K562 (cell line): Measurements from ENCODE around the gene PRKAG2. TPM values are rescaled to one million over a fixed set of nuclear protein-coding genes. Genes with fewer than 3 reads are reported as not detected.

Experiments used
- ATAC-seq: fragments of 200-7000 bp; cut with Tn5 transposase; 3 replicates; pipeline ENCODE4 v1.9.1; 2020; ENCODE audit warnings: moderate library complexity
- BruUV-seq: library from RNA; stranded (reverse); fragments of 400-500 nt; replicated peaks from 2 replicates; lab custom pipeline; 2021; lab: Mats Ljungman, UMichigan
- CTCF ChIA-PET: fragments of 300-600 bp; formaldehyde crosslinking; extraction: SDS; loops from one replicate; lab custom pipeline; 2021; ENCODE audit warnings: low intra/inter-chr PET ratio; lab: Yijun Ruan, JAX
- POLR2A ChIA-PET: fragments of 300-600, 350-650 bp; sonication (Branson Sonifier 250); formaldehyde crosslinking; extraction: SDS; loops from one replicate; lab custom pipeline; 2021; ENCODE audit warnings: antibody characterized with exemption, inconsistent platforms; lab: Yijun Ruan, JAX
- DNase-seq, 4 experiments: peaks; one replicate each; pipeline versions ENCODE4 v3.0.0 to v3.0.0-alpha.2; 2011 to 2018; ENCODE audit warnings: low spot score in 3 of 4, mixed read lengths in 3 of 4; ENCODE audit errors: extremely low read depth in 1 of 4
- FAIRE-seq: peaks from 2 replicates; lab custom pipeline; 2011; peaks lifted over from hg19 to GRCh38; lab: Jason Lieb, UNC
- H2AFZ ChIP-seq: 2 replicates; pipeline ENCODE4 v1.6.0; 2011; ENCODE audit warnings: low read depth, low read length, control low read depth, inconsistent platforms
- H3K27ac ChIP-seq: fragments of 200-600 bp; 3 replicates; pipeline ENCODE4 v1.8.0; 2011; ENCODE audit warnings: low read depth, mild to moderate bottlenecking, control low read depth, inconsistent platforms, low read length, moderate library complexity, mixed read lengths; ENCODE audit errors: extremely low read depth
- H3K27me3 ChIP-seq, 2 experiments: fragments of 300-600 bp in 1 of 2; 2 replicates in 1 of 2; 3 replicates in 1 of 2; pipeline versions ENCODE4 v1.6.0 to v1.8.0; 2011; ENCODE audit warnings: inconsistent platforms in 2 of 2, low read length in 2 of 2, mild to moderate bottlenecking in 1 of 2, mixed read lengths in 1 of 2, moderate library complexity in 1 of 2; ENCODE audit not compliant: control insufficient read depth in 2 of 2, insufficient read depth in 2 of 2
- H3K36me3 ChIP-seq: fragments of 300-600 bp; 3 replicates; pipeline ENCODE4 v1.8.0; 2011; ENCODE audit warnings: mild to moderate bottlenecking, low read length, inconsistent platforms; ENCODE audit not compliant: control insufficient read depth, insufficient read depth
- H3K4me1 ChIP-seq, 2 experiments: fragments of 200-600 bp in 1 of 2; replicated peaks in 1 of 2; 2 replicates in 1 of 2; 3 replicates in 1 of 2; pipeline versions ENCODE4 v1.5.1 to v1.8.0; 2011; ENCODE audit warnings: inconsistent platforms in 2 of 2, low read length in 2 of 2, mild to moderate bottlenecking in 1 of 2, mixed read lengths in 1 of 2, moderate library complexity in 1 of 2; ENCODE audit not compliant: control insufficient read depth in 2 of 2, insufficient read depth in 2 of 2
- H3K4me2 ChIP-seq: 2 replicates; pipeline ENCODE4 v1.6.1; 2011; ENCODE audit warnings: low read length, control low read depth, inconsistent platforms, mixed read lengths; ENCODE audit not compliant: insufficient read depth
- H3K4me3 ChIP-seq: fragments of 200-600 bp; sonication (generic), shearing (Covaris generic); 2 replicates; pipeline ENCODE4 v1.5.1; 2016; ENCODE audit warnings: control low read depth, inconsistent platforms
- H3K79me2 ChIP-seq: fragments of 200-600 bp; 3 replicates; pipeline ENCODE4 v1.8.0; 2011; ENCODE audit warnings: low read length, inconsistent platforms; ENCODE audit not compliant: control insufficient read depth, insufficient read depth
- H3K9ac ChIP-seq, 2 experiments: 2 replicates each; pipeline versions ENCODE4 v1.6.0 to v1.6.1; 2011; ENCODE audit warnings: low read depth in 2 of 2, low read length in 2 of 2, control low read depth in 1 of 2, inconsistent platforms in 1 of 2, mild to moderate bottlenecking in 1 of 2, mixed read lengths in 1 of 2; ENCODE audit not compliant: insufficient read depth in 1 of 2
- H3K9me1 ChIP-seq: one replicate; pipeline ENCODE4 v1.6.0; 2011; ENCODE audit warnings: inconsistent platforms, mild to moderate bottlenecking, low read length, moderate library complexity; ENCODE audit not compliant: control insufficient read depth, insufficient read depth
- H3K9me3 ChIP-seq: replicated peaks from 2 replicates; pipeline ENCODE4 v1.5.1; 2011; ENCODE audit warnings: low read depth, low read length, inconsistent platforms; ENCODE audit not compliant: control insufficient read depth, insufficient read depth
- H4K20me1 ChIP-seq: replicated peaks from 2 replicates; pipeline ENCODE4 v1.6.1; 2011; ENCODE audit warnings: low read length, inconsistent platforms, mixed read lengths; ENCODE audit not compliant: control insufficient read depth, insufficient read depth
- COPS2 ChIP-seq: fragments of 450-650 bp; conservative IDR thresholded peaks from 2 replicates; pipeline ENCODE4 v1.6.1; 2016; ENCODE audit warnings: mild to moderate bottlenecking, moderate library complexity
- CREB1 ChIP-seq, 2 experiments: sonication (generic) in 1 of 2; formaldehyde crosslinking in 1 of 2; IDR thresholded peaks; 2 replicates each; pipeline versions ENCODE4 v1.6.1 to v1.8.0; 2012 to 2022; ENCODE audit warnings: inconsistent platforms in 1 of 2, mild to moderate bottlenecking in 1 of 2, missing genetic modification reagents in 1 of 2, moderate library complexity in 1 of 2
- ETS2 ChIP-seq: IDR thresholded peaks from 2 replicates; pipeline ENCODE4 v1.6.1; 2016; ENCODE audit warnings: borderline replicate concordance, missing genetic modification characterization, mild to moderate bottlenecking, moderate library complexity, missing compliant biosample characterization; ENCODE audit not compliant: poor library complexity, severe bottlenecking
- KLF10 ChIP-seq: fragments of 250-450 bp; sonication (Bioruptor Pico); IDR thresholded peaks from 2 replicates; pipeline ENCODE4 v1.6.1; 2021; ENCODE audit warnings: matching md5 sums
- NCOA4 ChIP-seq: fragments of 450-650 bp; IDR thresholded peaks from 2 replicates; pipeline ENCODE4 v1.6.1; 2018; ENCODE audit warnings: mild to moderate bottlenecking; ENCODE audit not compliant: partially characterized antibody
- SIN3B ChIP-seq: fragments of 450-650 bp; IDR thresholded peaks from 2 replicates; pipeline ENCODE4 v1.6.1; 2017; ENCODE audit warnings: low read depth, mild to moderate bottlenecking, moderate library complexity
- SMARCE1 ChIP-seq: fragments of 450-650 bp; IDR thresholded peaks from 2 replicates; pipeline ENCODE4 v1.7.1; 2016; ENCODE audit warnings: mild to moderate bottlenecking
- SRSF3 ChIP-seq: fragments of 200-400 bp; formaldehyde crosslinking; IDR thresholded peaks from 2 replicates; pipeline ENCODE4 v1.6.1; 2016; ENCODE audit warnings: mild to moderate bottlenecking, low read length, moderate library complexity; ENCODE audit not compliant: insufficient read depth
- TGIF2 ChIP-seq: sonication (generic); formaldehyde crosslinking; IDR thresholded peaks from 2 replicates; pipeline ENCODE4 v1.8.1; 2022; ENCODE audit warnings: mild to moderate bottlenecking, missing genetic modification reagents, moderate library complexity
- ZBTB43 ChIP-seq: sonication (generic); formaldehyde crosslinking; IDR thresholded peaks from 2 replicates; pipeline ENCODE4 v1.8.0; 2023; ENCODE audit warnings: mild to moderate bottlenecking, missing genetic modification reagents
- WGBS: fragments of 100-300 bp; shearing (Covaris generic); methylation state at CpG from one replicate; pipeline ENCODE4 v1.1.6; 2016; ENCODE audit warnings: low coverage, mixed read lengths; ENCODE audit not compliant: insufficient coverage; ENCODE audit errors: missing lambda C conversion rate; 5-methylcytosine and 5-hydroxymethylcytosine counted together
- in situ Hi-C: fragments of 300-500 bp; cut with MboI; formaldehyde crosslinking; loops from 4 replicates; pipeline ENCODE4 v1.15.0; 2018; ENCODE audit warnings: inconsistent platforms, mixed read lengths
- intact Hi-C: fragments of 100-400 bp; cut with micrococcal nuclease; formaldehyde crosslinking; loops from 2 replicates; pipeline ENCODE4 v1.14.2; 2022
- polyA plus RNA-seq, 8 experiments: library from polyadenylated mRNA; depleted of rRNA in 4 of 8; stranded (reverse) in 5 of 8; unstranded in 3 of 8; fragments of >200 nt; fragmentation: Nextera tagmentation in 2 of 8; fragmentation: Illumina TruSeq in 1 of 8; extraction: Ambion mirVana in 2 of 8; extraction: Trizol in 1 of 8; gene quantifications; 2 replicates each; pipeline versions ENCODE4 v1.2.1 to v1.2.3, GENCODE V29; 2011 to 2014; ENCODE audit warnings: inconsistent platforms in 1 of 8, missing spikeins in 1 of 8
- total RNA-seq, 7 experiments: library from RNA; depleted of rRNA in 6 of 7; stranded (reverse); fragments of >200 nt in 6 of 7; fragmentation: Illumina TruSeq in 2 of 7; extraction: Trizol in 2 of 7; gene quantifications; 2 replicates each; pipeline versions ENCODE4 v1.2.1 to v1.2.3, GENCODE V29; 2011 to 2021; ENCODE audit warnings: low replicate concordance in 1 of 7
- TF ChIP-seq, protein P1 (sequence below), 2 experiments: fragments of 450-650 bp; formaldehyde crosslinking in 1 of 2; IDR thresholded peaks; 2 replicates each; pipeline versions ENCODE4 v1.4.0 to v1.6.1; 2014 to 2020; ENCODE audit warnings: mild to moderate bottlenecking in 2 of 2, borderline replicate concordance in 1 of 2, low read depth in 1 of 2

Gene PRKAG2
- total and polyA plus RNA-seq, 9 of the 15 experiments (the other 6 are each of a cell fraction or from before 2014, with no cell fraction given): 0.99 to 5.6 (median 3.3) TPM

- TF ChIP-seq ETS2 (tag): no peak
- no peak for TF ChIP-seq COPS2
Observed at GRCh38 chr7:151777495-151777880, 99.4 kb downstream of the PRKAG2 start (continued).

DNA sequence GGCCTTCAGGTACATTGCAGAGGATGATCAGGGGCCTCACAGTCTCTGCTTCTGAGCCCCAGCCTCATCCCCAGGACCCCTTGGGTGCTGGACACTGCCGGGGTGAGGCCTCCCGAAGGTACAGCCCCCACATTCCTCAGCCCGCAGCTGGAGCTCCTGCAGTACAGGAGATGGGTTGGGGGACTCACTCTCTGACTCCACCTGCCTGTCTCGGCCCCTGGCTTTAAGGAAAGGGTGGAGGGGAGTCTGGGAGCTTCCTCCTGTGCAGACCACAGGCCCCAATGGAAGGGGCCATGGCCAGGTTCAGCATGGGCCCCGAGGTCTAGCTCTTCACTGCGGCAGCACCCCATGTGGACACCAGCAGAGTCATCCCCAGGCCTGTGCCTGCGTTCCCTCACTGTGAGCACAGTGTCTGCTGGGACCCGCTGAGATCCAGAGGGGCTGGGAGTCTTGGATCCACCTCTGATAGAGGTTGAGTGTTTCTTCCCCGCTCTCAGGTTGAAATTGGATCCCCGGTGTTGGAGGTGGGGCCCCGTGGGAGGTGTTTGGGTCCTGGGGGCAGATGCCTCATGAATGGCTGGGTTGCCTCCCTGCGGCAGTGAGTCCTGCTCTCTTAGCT, 99.9 kb downstream of the PRKAG2 start:
- no peaks in the 10 kb centered on the region for H3K9me1 ChIP-seq
- H3K27ac ChIP-seq: no peak overlapping the region
- FAIRE-seq (no peak), ATAC-seq (0 out of 3 replicates have a peak, but pooled peaks have one; percentile 29), DNase-seq (no peak)
- BruUV-seq: no TSS peak
- WGBS: 2% methylated on average over 12 of the region's 12 CpGs
- no peaks in the 10 kb centered on the region for H3K36me3 ChIP-seq
- H3K79me2 ChIP-seq: no peaks in the 10 kb centered on the region
- peaks cover 51 to 74% of the 10 kb centered on the region in 2 experiments for H3K27me3 ChIP-seq
- intact Hi-C loops (no loop called here), in situ Hi-C loops (no loop called here)
- no peaks in the 10 kb centered on the region for H4K20me1 ChIP-seq
- no peak overlapping the region for H3K4me2 ChIP-seq
- H2AFZ ChIP-seq: no peak overlapping the region
- POLR2A ChIA-PET: interaction anchor here (0.9 to 1.1 kb wide), 3 partner anchors 9 to 16 kb away, joined by 3 to 4 read pairs (median 3); no protein-coding TSS in a partner anchor
- H3K4me3 ChIP-seq: no peak overlapping the region
- H3K9me3 ChIP-seq: no peaks in the 10 kb centered on the region
- CTCF ChIA-PET: no interaction called here
- no peak overlapping the region for H3K9ac ChIP-seq
- H3K4me1 ChIP-seq: no peaks in the 10 kb centered on the region
- TF ChIP-seq KLF10 (CRISPR knock-in tag): no peak
- TF ChIP-seq ZBTB43 (CRISPR knock-in tag): no peak
- TF ChIP-seq TGIF2 (CRISPR knock-in tag): no peak
- no peak for TF ChIP-seq SRSF3
- TF ChIP-seq CREB1 (IDR thresholded peaks at IDR 0.05): no peak
- TF ChIP-seq CREB1 (CRISPR knock-in tag; IDR thresholded peaks at IDR 0.05): no peak
- no peak for TF ChIP-seq SMARCE1
- no peak for TF ChIP-seq NCOA4
- TF ChIP-seq, protein P1, sequence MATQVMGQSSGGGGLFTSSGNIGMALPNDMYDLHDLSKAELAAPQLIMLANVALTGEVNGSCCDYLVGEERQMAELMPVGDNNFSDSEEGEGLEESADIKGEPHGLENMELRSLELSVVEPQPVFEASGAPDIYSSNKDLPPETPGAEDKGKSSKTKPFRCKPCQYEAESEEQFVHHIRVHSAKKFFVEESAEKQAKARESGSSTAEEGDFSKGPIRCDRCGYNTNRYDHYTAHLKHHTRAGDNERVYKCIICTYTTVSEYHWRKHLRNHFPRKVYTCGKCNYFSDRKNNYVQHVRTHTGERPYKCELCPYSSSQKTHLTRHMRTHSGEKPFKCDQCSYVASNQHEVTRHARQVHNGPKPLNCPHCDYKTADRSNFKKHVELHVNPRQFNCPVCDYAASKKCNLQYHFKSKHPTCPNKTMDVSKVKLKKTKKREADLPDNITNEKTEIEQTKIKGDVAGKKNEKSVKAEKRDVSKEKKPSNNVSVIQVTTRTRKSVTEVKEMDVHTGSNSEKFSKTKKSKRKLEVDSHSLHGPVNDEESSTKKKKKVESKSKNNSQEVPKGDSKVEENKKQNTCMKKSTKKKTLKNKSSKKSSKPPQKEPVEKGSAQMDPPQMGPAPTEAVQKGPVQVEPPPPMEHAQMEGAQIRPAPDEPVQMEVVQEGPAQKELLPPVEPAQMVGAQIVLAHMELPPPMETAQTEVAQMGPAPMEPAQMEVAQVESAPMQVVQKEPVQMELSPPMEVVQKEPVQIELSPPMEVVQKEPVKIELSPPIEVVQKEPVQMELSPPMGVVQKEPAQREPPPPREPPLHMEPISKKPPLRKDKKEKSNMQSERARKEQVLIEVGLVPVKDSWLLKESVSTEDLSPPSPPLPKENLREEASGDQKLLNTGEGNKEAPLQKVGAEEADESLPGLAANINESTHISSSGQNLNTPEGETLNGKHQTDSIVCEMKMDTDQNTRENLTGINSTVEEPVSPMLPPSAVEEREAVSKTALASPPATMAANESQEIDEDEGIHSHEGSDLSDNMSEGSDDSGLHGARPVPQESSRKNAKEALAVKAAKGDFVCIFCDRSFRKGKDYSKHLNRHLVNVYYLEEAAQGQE (IDR thresholded peaks at IDR 0.05; ENCODE audit: borderline replicate concordance): no peak
- TF ChIP-seq, protein P1 (CRISPR knock-in tag; IDR thresholded peaks at IDR 0.05; ENCODE audit: low read depth): no peak
- TF ChIP-seq SIN3B: no peak
